LNCaP clone FGC (cell line): ENCODE measurements around the gene SMAD3.

Experiments
- DNase-seq: peaks from one replicate; pipeline ENCODE4 v3.0.0-alpha.2; 2011; ENCODE audit warnings: low read depth
- H3K4me3 ChIP-seq: 2 replicates; pipeline ENCODE4 v1.5.1; 2011; ENCODE audit warnings: mild to moderate bottlenecking, low read depth, low read length, control low read depth
- CTCF ChIP-seq: IDR thresholded peaks from 2 replicates; pipeline ENCODE4 v1.5.1; 2012; ENCODE audit warnings: mild to moderate bottlenecking; ENCODE audit not compliant: control insufficient read depth, insufficient read depth; ENCODE audit errors: extremely low read depth

SMAD3 gene

GRCh38 chr15:67103432-67103831 is 38.0 kb downstream of the SMAD3 start:
- no peak for DNase-seq
- no peak overlapping the region for H3K4me3 ChIP-seq
- TF ChIP-seq CTCF: no peak

GRCh38 chr15:67103869-67104268 is 38.5 kb downstream of the SMAD3 start:
- no peak overlapping the region for H3K4me3 ChIP-seq
- no peak for TF ChIP-seq CTCF
- no peak for DNase-seq

GRCh38 chr15:67104510-67104909 is 39.1 kb downstream of the SMAD3 start:
- DNase-seq: no peak
- no peak overlapping the region for H3K4me3 ChIP-seq
- TF ChIP-seq CTCF: no peak

GRCh38 chr15:67105065-67105951 is 39.9 kb downstream of the SMAD3 start:
- no peak overlapping the region for H3K4me3 ChIP-seq
- TF ChIP-seq CTCF: no peak
- no peak for DNase-seq

GRCh38 chr15:67105991-67106763 is 40.8 kb downstream of the SMAD3 start:
- no peak overlapping the region for H3K4me3 ChIP-seq
- DNase-seq: no peak
- no peak for TF ChIP-seq CTCF

- no peak overlapping the region for H3K4me3 ChIP-seq
- DNase-seq: no peak
- no peak for TF ChIP-seq CTCF
Measured at GRCh38 chr15:67106764-67107013, 41.3 kb downstream of the SMAD3 start.
